Astrocyte (in vitro differentiated cells and primary cell): ENCODE results near the gene PSME4. TPM values are rescaled to one million over a fixed set of nuclear protein-coding genes. Genes with fewer than 3 reads are reported as not detected.

Source experiments
- DNase-seq: peaks from one replicate; pipeline ENCODE4 v3.0.0-alpha.2; 2010; ENCODE audit warnings: low read depth
- FAIRE-seq: peaks from 2 replicates; lab custom pipeline; 2011; peaks lifted over from hg19 to GRCh38; lab: Jason Lieb, UNC
- H2AFZ ChIP-seq: 2 replicates; pipeline ENCODE4 v1.6.0; 2012; ENCODE audit warnings: low read depth, low read length, inconsistent platforms
- H3K27ac ChIP-seq: 2 replicates; pipeline ENCODE4 v1.5.1; 2011; ENCODE audit warnings: low read depth, low read length, inconsistent platforms
- H3K27me3 ChIP-seq: 2 replicates; pipeline ENCODE4 v1.6.0; 2011; ENCODE audit warnings: low read length, inconsistent platforms; ENCODE audit not compliant: insufficient read depth
- H3K36me3 ChIP-seq: 2 replicates; pipeline ENCODE4 v1.5.1; 2011; ENCODE audit warnings: low read length, inconsistent platforms; ENCODE audit not compliant: insufficient read depth
- H3K4me1 ChIP-seq: 2 replicates; pipeline ENCODE4 v1.5.1; 2011; ENCODE audit warnings: low read length, inconsistent platforms; ENCODE audit not compliant: insufficient read depth
- H3K4me2 ChIP-seq: 2 replicates; pipeline ENCODE4 v1.6.0; 2012; ENCODE audit warnings: low read length, inconsistent platforms
- H3K4me3 ChIP-seq: 2 replicates; pipeline ENCODE4 v1.5.1; 2011; ENCODE audit warnings: low read depth, mild to moderate bottlenecking, low read length, inconsistent platforms; ENCODE audit not compliant: insufficient read depth
- H3K79me2 ChIP-seq: 2 replicates; pipeline ENCODE4 v1.6.0; 2012; ENCODE audit warnings: mild to moderate bottlenecking, low read length, inconsistent platforms; ENCODE audit not compliant: insufficient read depth
- H3K9ac ChIP-seq: 2 replicates; pipeline ENCODE4 v1.6.0; 2012; ENCODE audit warnings: mild to moderate bottlenecking, low read length, inconsistent platforms
- H3K9me3 ChIP-seq: 2 replicates; pipeline ENCODE4 v1.5.1; 2012; ENCODE audit warnings: low read depth, mild to moderate bottlenecking, low read length, inconsistent platforms; ENCODE audit not compliant: insufficient read depth
- H4K20me1 ChIP-seq: 2 replicates; pipeline ENCODE4 v1.6.0; 2012; ENCODE audit warnings: low read length, inconsistent platforms; ENCODE audit not compliant: insufficient read depth
- H3K27ac Mint-ChIP-seq: one replicate; pipeline ENCODE4 v1.8.0; 2021; ENCODE audit warnings: mild to moderate bottlenecking, mixed read lengths; ENCODE audit not compliant: unreplicated experiment
- H3K27me3 Mint-ChIP-seq: one replicate; pipeline ENCODE4 v1.8.0; 2021; ENCODE audit warnings: low read depth, mixed read lengths; ENCODE audit not compliant: unreplicated experiment
- H3K36me3 Mint-ChIP-seq: one replicate; pipeline ENCODE4 v1.8.0; 2021; ENCODE audit warnings: low read depth, mixed read lengths; ENCODE audit not compliant: unreplicated experiment
- H3K4me1 Mint-ChIP-seq: one replicate; pipeline ENCODE4 v1.8.0; 2021; ENCODE audit warnings: low read depth, mixed read lengths; ENCODE audit not compliant: unreplicated experiment
- H3K4me3 Mint-ChIP-seq: one replicate; pipeline ENCODE4 v1.8.0; 2021; ENCODE audit warnings: mild to moderate bottlenecking, moderate library complexity, mixed read lengths; ENCODE audit not compliant: unreplicated experiment
- H3K9me3 Mint-ChIP-seq: one replicate; pipeline ENCODE4 v1.8.0; 2021; ENCODE audit warnings: mild to moderate bottlenecking, mixed read lengths; ENCODE audit not compliant: unreplicated experiment
- EZH2 ChIP-seq: IDR thresholded peaks from 2 replicates; pipeline ENCODE4 v1.6.1; 2012; ENCODE audit warnings: mild to moderate bottlenecking, low read length, inconsistent platforms; ENCODE audit not compliant: insufficient read depth
- total RNA-seq: library from RNA; stranded (reverse); gene quantifications from 2 replicates; pipeline ENCODE4 v1.2.1, GENCODE V29; 2021
- TF ChIP-seq, protein P1 (sequence below): IDR thresholded peaks from 2 replicates; pipeline ENCODE4 v1.5.1; 2011; ENCODE audit warnings: low read depth, mild to moderate bottlenecking, inconsistent platforms, low read length, moderate library complexity; ENCODE audit not compliant: insufficient read depth

PSME4 gene
- total RNA-seq, 1 donor from 2014 or later, result 110 TPM

DNA sequence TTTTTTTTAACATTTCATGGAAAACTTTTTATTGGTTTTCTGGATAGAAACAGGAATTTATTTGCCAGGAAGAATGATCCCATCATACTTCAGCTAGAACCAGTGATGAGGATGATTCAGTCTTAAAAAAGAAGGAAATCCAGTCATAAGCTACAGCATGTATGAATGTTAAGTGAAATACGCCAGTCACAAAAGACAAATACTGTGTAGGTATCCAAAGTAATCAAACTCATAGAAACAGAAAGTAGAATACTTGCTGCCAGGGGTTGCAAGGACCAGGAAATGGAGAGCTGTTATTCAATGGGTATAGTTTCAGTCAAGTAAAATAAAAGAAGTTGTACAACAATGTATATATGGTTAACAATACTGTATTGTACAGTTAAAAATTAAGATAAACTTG is 21.3 kb downstream of the PSME4 start:
- peaks cover 11% of the 10 kb centered on the region for H3K36me3 Mint-ChIP-seq
- no peak overlapping the region for H3K4me3 Mint-ChIP-seq
- Histone ChIP-seq H3K79me2 (peaks cover 93% of the 10 kb centered on the region), H3K9ac (no peak overlapping the region), H3K4me1 (peaks cover 4% of the 10 kb centered on the region), H2AFZ (no peak overlapping the region), H3K36me3 (peaks cover 22% of the 10 kb centered on the region), H3K9me3 (no peaks in the 10 kb centered on the region), H3K4me2 (no peak overlapping the region), H3K27me3 (no peaks in the 10 kb centered on the region), H3K4me3 (no peak overlapping the region), H3K27ac (no peak overlapping the region), H4K20me1 (peaks cover 66% of the 10 kb centered on the region)
- no peaks in the 10 kb centered on the region for H3K9me3 Mint-ChIP-seq
- no peak for FAIRE-seq
- no peak for DNase-seq
- TF ChIP-seq EZH2, result no peak
- TF ChIP-seq, protein P1, sequence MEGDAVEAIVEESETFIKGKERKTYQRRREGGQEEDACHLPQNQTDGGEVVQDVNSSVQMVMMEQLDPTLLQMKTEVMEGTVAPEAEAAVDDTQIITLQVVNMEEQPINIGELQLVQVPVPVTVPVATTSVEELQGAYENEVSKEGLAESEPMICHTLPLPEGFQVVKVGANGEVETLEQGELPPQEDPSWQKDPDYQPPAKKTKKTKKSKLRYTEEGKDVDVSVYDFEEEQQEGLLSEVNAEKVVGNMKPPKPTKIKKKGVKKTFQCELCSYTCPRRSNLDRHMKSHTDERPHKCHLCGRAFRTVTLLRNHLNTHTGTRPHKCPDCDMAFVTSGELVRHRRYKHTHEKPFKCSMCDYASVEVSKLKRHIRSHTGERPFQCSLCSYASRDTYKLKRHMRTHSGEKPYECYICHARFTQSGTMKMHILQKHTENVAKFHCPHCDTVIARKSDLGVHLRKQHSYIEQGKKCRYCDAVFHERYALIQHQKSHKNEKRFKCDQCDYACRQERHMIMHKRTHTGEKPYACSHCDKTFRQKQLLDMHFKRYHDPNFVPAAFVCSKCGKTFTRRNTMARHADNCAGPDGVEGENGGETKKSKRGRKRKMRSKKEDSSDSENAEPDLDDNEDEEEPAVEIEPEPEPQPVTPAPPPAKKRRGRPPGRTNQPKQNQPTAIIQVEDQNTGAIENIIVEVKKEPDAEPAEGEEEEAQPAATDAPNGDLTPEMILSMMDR, result no peak
- no peaks in the 10 kb centered on the region for H3K27me3 Mint-ChIP-seq
- H3K27ac Mint-ChIP-seq, result no peak overlapping the region
- peaks cover 13% of the 10 kb centered on the region for H3K4me1 Mint-ChIP-seq

DNA sequence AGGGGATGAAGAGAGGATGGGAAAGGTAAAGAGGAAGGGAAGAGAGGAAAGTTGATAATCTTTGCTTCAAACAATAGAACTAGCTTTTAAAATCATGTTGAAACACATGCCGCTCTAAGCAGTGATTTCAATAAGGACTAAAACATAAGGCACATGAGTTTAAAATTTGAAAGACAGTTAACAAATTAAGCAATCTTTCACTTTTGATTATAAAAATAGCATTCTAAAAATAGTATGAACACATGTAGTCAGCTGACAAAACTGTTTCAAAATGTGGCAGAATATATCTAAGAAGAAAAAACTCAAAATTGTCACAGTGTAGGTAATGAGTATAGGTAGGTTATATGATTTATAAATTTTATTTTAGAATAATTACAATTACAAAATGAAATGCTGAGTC is 25.3 kb downstream of the PSME4 start:
- Histone ChIP-seq H3K9ac (no peak overlapping the region), H3K27me3 (no peaks in the 10 kb centered on the region), H3K79me2 (peaks cover 77% of the 10 kb centered on the region), H3K4me1 (peaks cover 4% of the 10 kb centered on the region), H3K9me3 (no peaks in the 10 kb centered on the region), H3K27ac (no peak overlapping the region), H4K20me1 (peaks cover 37% of the 10 kb centered on the region), H2AFZ (no peak overlapping the region), H3K4me2 (no peak overlapping the region), H3K36me3 (peaks cover 26% of the 10 kb centered on the region), H3K4me3 (no peak overlapping the region)
- TF ChIP-seq, protein P1, result no peak
- no peak for TF ChIP-seq EZH2
- DNase-seq (no peak), FAIRE-seq (no peak)
- H3K27me3 Mint-ChIP-seq, result no peaks in the 10 kb centered on the region
- peaks cover 6% of the 10 kb centered on the region for H3K4me1 Mint-ChIP-seq
- peaks cover 11% of the 10 kb centered on the region for H3K36me3 Mint-ChIP-seq
- H3K27ac Mint-ChIP-seq, result no peak overlapping the region
- no peaks in the 10 kb centered on the region for H3K9me3 Mint-ChIP-seq
- no peak overlapping the region for H3K4me3 Mint-ChIP-seq

DNA sequence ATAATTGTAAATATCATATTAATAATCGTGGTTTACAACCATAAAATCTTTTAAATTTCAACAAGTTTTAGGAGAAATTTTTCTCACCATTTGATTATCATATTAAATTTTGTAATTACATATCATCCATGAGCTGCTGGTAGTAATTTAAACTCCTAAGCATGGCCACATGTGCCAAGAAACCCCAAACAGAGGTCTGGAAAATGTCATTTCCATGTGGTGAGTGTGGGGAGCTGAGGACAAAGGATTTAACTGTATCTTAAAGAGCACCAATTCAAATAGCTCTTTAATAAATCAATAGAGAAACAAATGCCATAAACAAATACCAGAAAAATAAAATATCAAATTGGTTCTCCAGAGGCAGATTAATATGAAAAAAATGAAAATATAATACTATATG is 26.3 kb downstream of the PSME4 start:
- Histone ChIP-seq H3K4me2 (no peak overlapping the region), H3K9me3 (no peaks in the 10 kb centered on the region), H3K4me3 (no peak overlapping the region), H3K27ac (no peak overlapping the region), H2AFZ (no peak overlapping the region), H3K4me1 (peaks cover 6% of the 10 kb centered on the region), H3K27me3 (no peaks in the 10 kb centered on the region), H3K79me2 (peaks cover 74% of the 10 kb centered on the region), H3K9ac (no peak overlapping the region), H3K36me3 (peaks cover 26% of the 10 kb centered on the region), H4K20me1 (peaks cover 28% of the 10 kb centered on the region)
- H3K9me3 Mint-ChIP-seq, result no peaks in the 10 kb centered on the region
- no peaks in the 10 kb centered on the region for H3K27me3 Mint-ChIP-seq
- DNase-seq (no peak), FAIRE-seq (no peak)
- TF ChIP-seq, protein P1, result no peak
- no peak for TF ChIP-seq EZH2
- peaks cover 5% of the 10 kb centered on the region for H3K4me1 Mint-ChIP-seq
- no peak overlapping the region for H3K27ac Mint-ChIP-seq
- no peak overlapping the region for H3K4me3 Mint-ChIP-seq
- H3K36me3 Mint-ChIP-seq, result peaks cover 11% of the 10 kb centered on the region
